ENCODE results near the gene WASL. TPM values are rescaled to one million over a fixed set of nuclear protein-coding genes. Genes with fewer than 3 reads are reported as not detected.

The WASL gene
- total RNA-seq, 2 donors from 2014 or later, result 37.2 to 43.5 TPM

DNA sequence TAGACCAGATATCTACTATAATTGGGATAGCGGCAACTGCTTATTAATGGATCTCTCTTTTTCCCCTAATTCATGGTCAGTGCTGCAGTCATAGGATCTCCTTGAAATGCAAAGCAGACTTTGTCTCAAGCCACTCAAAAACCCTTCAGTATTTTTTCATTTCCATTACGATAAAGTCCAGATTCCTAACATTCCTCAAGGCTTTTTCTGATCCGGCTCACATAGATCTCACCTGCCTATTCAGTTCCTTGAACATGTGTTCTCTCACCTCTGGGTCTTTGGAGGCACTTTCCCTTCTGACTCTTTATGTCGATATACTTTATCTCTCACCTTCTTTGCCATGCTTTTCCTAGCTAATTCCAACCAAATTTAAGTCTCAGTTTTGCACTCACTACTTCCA is 25.7 kb upstream of the WASL start:
- DNase-seq (ENCODE audit: low spot score) (no peak), ATAC-seq (ENCODE audit: insufficient number of reproducible peaks, low FRiP score, low read depth) (no peak)
- Histone ChIP-seq H3K27me3 (replicated peaks; ENCODE audit: insufficient read depth) (no peaks in the 10 kb centered on the region), H3K27ac (no peak overlapping the region), H3K36me3 (no peaks in the 10 kb centered on the region), H3K4me1 (ENCODE audit: control insufficient read depth in 1 of 2, low read depth in 2 of 2) (no peaks in the 10 kb centered on the region), H3K4me3 (no peak overlapping the region), H3K9me3 (no peaks in the 10 kb centered on the region)
- TF ChIP-seq, protein P1, sequence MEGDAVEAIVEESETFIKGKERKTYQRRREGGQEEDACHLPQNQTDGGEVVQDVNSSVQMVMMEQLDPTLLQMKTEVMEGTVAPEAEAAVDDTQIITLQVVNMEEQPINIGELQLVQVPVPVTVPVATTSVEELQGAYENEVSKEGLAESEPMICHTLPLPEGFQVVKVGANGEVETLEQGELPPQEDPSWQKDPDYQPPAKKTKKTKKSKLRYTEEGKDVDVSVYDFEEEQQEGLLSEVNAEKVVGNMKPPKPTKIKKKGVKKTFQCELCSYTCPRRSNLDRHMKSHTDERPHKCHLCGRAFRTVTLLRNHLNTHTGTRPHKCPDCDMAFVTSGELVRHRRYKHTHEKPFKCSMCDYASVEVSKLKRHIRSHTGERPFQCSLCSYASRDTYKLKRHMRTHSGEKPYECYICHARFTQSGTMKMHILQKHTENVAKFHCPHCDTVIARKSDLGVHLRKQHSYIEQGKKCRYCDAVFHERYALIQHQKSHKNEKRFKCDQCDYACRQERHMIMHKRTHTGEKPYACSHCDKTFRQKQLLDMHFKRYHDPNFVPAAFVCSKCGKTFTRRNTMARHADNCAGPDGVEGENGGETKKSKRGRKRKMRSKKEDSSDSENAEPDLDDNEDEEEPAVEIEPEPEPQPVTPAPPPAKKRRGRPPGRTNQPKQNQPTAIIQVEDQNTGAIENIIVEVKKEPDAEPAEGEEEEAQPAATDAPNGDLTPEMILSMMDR (IDR thresholded peaks at IDR 0.05), result no peak

DNA sequence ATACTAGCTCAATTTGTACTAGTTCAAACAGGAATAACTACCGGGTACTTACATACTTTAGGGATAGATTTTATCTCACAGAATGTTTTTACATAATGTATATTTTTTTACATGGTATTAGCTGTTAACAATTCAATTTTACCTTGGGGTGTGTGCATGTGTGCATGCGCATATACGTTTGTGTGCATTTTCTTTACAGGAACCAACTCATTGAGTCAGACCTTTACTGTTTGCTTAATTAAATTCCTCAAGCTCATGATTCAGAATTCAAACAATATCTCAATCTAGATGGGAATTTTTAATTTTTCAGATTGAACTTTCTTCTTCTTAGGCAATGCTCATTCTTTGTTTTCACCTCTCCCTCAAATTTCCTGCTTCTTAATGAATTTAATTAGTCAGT is 24.7 kb upstream of the WASL start:
- no peaks in the 10 kb centered on the region for H3K27me3 ChIP-seq (replicated peaks; ENCODE audit: insufficient read depth)
- no peak overlapping the region for H3K4me3 ChIP-seq
- TF ChIP-seq, protein P1 (IDR thresholded peaks at IDR 0.05), result no peak
- ATAC-seq (ENCODE audit: insufficient number of reproducible peaks, low FRiP score, low read depth) (no peak), DNase-seq (ENCODE audit: low spot score) (no peak)
- H3K4me1 ChIP-seq (ENCODE audit: control insufficient read depth in 1 of 2, low read depth in 2 of 2), result no peaks in the 10 kb centered on the region
- H3K9me3 ChIP-seq, result no peaks in the 10 kb centered on the region
- H3K36me3 ChIP-seq, result no peaks in the 10 kb centered on the region
- H3K27ac ChIP-seq, result no peak overlapping the region

DNA sequence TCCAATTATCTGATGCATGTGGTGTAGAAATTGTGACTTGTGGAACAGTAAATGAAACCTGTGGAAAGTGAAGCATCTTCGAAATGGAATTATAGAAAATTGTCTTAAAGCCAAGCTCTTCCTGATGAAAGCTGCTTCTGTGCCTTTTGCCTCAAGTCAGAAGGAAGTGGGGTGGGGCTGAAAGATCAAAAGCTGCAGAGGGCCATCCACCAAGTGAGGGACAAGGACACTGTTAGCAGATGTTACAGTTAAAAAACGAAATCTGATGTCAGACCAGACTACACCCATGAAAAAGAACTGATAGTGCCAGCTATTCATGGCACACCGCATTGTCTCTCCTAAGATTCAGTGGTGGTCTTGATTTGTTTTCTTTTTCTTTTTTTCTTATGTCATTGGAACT is 23.8 kb upstream of the WASL start:
- DNase-seq (ENCODE audit: low spot score), result no peak
- H3K27me3 ChIP-seq (replicated peaks; ENCODE audit: insufficient read depth), result no peaks in the 10 kb centered on the region
- TF ChIP-seq, protein P1 (IDR thresholded peaks at IDR 0.05), result no peak
- H3K9me3 ChIP-seq, result no peaks in the 10 kb centered on the region
- H3K27ac ChIP-seq, result no peak overlapping the region
- H3K4me3 ChIP-seq, result no peak overlapping the region
- no peaks in the 10 kb centered on the region for H3K4me1 ChIP-seq (ENCODE audit: control insufficient read depth in 1 of 2, low read depth in 2 of 2)
- H3K36me3 ChIP-seq, result no peaks in the 10 kb centered on the region
- no peak for ATAC-seq (ENCODE audit: insufficient number of reproducible peaks, low FRiP score, low read depth)

DNA sequence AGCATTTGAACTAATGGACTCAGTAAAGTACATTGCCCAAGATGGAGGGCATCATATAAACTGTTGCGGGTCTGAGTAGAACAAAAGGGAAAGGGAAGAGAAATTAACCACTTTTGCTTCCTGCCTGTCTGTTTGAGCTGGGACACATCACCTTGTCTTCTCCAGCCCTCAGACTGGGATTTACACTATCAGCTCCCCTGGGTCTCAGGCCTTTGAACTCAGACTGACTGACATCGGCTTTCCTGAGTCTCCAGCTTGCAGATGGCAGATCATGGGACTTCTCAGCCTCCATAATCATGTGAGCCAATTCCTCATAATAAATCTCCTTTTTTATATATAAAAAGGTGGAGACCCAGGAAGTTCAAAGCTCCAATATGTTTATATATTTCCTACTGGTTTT is 23.0 kb upstream of the WASL start:
- DNase-seq (ENCODE audit: low spot score) (no peak), ATAC-seq (ENCODE audit: insufficient number of reproducible peaks, low FRiP score, low read depth) (no peak)
- H3K4me3 ChIP-seq, result no peak overlapping the region
- H3K27me3 ChIP-seq (replicated peaks; ENCODE audit: insufficient read depth), result no peaks in the 10 kb centered on the region
- H3K9me3 ChIP-seq, result no peaks in the 10 kb centered on the region
- no peaks in the 10 kb centered on the region for H3K36me3 ChIP-seq
- H3K4me1 ChIP-seq (ENCODE audit: control insufficient read depth in 1 of 2, low read depth in 2 of 2), result no peaks in the 10 kb centered on the region
- TF ChIP-seq, protein P1 (IDR thresholded peaks at IDR 0.05), result no peak
- no peak overlapping the region for H3K27ac ChIP-seq

DNA sequence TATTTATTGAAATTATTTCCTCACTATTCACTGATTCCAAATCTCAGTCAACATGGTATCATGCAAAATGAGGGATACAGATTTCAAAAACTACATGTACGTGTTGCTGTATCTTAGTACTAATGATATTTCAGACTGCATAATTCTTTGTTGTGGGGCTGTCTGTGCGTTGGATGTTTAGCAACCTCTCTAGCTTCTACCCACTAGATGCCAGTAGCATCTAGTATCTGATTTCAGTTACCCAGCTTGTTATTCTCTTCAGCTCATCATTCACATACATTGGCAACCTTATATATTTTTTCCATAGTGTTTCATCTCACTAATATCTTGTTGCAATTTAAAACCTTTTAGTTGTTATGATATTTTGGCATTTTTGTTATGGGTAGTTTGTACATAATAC is 22.5 kb upstream of the WASL start:
- no peaks in the 10 kb centered on the region for H3K9me3 ChIP-seq
- no peak overlapping the region for H3K27ac ChIP-seq
- DNase-seq (ENCODE audit: low spot score), result no peak
- no peaks in the 10 kb centered on the region for H3K27me3 ChIP-seq (replicated peaks; ENCODE audit: insufficient read depth)
- H3K4me1 ChIP-seq (ENCODE audit: control insufficient read depth in 1 of 2, low read depth in 2 of 2), result no peaks in the 10 kb centered on the region
- no peak overlapping the region for H3K4me3 ChIP-seq
- TF ChIP-seq, protein P1 (IDR thresholded peaks at IDR 0.05), result no peak
- H3K36me3 ChIP-seq, result no peaks in the 10 kb centered on the region
- ATAC-seq (ENCODE audit: insufficient number of reproducible peaks, low FRiP score, low read depth), result no peak
